Suprapubic skin (tissue), 4 donors: ENCODE results near the gene TAF12.

Experiments
- POLR2A ChIP-seq, 2 donors: fragments of 450-650 bp; IDR thresholded peaks; one replicate each; pipeline ENCODE4 v1.6.1; 2017; ENCODE audit warnings: antibody characterized with exemption in 2 of 2, mild to moderate bottlenecking in 2 of 2, moderate library complexity in 2 of 2
- POLR2AphosphoS5 ChIP-seq, 3 donors: sonication (generic); formaldehyde crosslinking; IDR thresholded peaks; one replicate each; pipeline ENCODE4 v1.6.1; 2017; ENCODE audit warnings: antibody characterized with exemption in 3 of 3
- TF ChIP-seq, protein P1 (sequence below), 2 donors: fragments of 200-600 bp in 1 of 2; fragments of 450-650 bp in 1 of 2; sonication (generic) in 1 of 2; IDR thresholded peaks; one replicate each; pipeline ENCODE4 v1.5.1; 2016 to 2019; ENCODE audit warnings: antibody characterized with exemption in 2 of 2, mild to moderate bottlenecking in 1 of 2, moderate library complexity in 1 of 2

DNA sequence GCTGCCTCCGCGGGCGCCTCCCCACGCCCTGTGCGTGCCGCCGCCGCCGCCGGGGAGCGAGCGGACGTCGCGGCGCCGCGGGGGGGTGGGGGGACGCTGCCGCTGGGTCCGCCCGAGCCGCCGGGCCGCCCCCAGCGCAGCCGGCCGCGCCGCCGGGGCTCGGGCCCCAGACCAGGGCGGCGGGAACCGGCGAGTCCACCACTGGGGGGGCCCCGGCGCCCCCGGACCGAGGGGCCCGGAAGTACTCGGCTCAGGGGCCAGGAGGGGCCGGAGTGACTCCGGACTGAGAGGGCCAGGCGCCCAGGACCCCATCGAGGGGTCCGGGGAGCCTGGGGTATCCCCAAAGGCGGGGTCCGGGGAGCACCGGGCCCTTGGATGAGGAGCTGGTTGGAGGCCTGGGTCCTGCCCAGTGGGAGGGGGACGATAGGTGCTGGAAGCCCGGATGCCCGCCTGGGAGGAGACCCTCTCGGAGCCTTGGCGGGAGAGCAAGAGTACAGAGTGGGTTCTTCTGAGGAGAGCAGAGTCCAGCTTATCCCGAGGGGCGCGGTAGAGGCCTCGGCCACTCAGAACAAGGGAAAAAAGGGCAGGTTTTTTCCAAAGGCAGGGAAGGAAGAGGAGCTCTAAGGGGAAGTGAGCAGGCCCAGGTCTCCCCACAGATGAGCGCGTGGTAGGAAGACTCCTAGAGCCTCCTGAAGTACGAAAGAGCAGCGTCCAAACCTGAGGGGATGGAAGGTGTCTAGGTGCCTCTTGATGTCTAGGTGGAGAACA is 26.3 kb upstream of the TAF12 start:
- TF ChIP-seq, protein P1, sequence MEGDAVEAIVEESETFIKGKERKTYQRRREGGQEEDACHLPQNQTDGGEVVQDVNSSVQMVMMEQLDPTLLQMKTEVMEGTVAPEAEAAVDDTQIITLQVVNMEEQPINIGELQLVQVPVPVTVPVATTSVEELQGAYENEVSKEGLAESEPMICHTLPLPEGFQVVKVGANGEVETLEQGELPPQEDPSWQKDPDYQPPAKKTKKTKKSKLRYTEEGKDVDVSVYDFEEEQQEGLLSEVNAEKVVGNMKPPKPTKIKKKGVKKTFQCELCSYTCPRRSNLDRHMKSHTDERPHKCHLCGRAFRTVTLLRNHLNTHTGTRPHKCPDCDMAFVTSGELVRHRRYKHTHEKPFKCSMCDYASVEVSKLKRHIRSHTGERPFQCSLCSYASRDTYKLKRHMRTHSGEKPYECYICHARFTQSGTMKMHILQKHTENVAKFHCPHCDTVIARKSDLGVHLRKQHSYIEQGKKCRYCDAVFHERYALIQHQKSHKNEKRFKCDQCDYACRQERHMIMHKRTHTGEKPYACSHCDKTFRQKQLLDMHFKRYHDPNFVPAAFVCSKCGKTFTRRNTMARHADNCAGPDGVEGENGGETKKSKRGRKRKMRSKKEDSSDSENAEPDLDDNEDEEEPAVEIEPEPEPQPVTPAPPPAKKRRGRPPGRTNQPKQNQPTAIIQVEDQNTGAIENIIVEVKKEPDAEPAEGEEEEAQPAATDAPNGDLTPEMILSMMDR (IDR thresholded peaks at IDR 0.05), result no peak
- no peak for TF ChIP-seq POLR2AphosphoS5 (IDR thresholded peaks at IDR 0.05)
- peak; percentile 27 to 71 for TF ChIP-seq POLR2A (IDR thresholded peaks at IDR 0.05)
